A673 (cell line): ENCODE measurements around the gene MMP24. TPM values are rescaled to one million over a fixed set of nuclear protein-coding genes. Genes with fewer than 3 reads are reported as not detected.

Source experiments
- BruUV-seq: library from RNA; stranded (reverse); fragments of 400-500 nt; replicated peaks from 2 replicates; lab custom pipeline; 2021; lab: Mats Ljungman, UMichigan
- CTCF ChIA-PET: fragments of 300-600 bp; sonication (Branson Sonifier 250); formaldehyde crosslinking; loops from one replicate; lab custom pipeline; 2022; ENCODE audit warnings: antibody characterized with exemption; lab: Charles Lee
- POLR2A ChIA-PET: fragments of 300-600 bp; sonication (Branson Sonifier 250); formaldehyde crosslinking; loops from one replicate; lab custom pipeline; 2022; ENCODE audit warnings: antibody characterized with exemption; ENCODE audit not compliant: low non-redundant PET; lab: Charles Lee
- DNase-seq: peaks from one replicate; pipeline ENCODE4 v3.0.0-alpha.2; 2015; ENCODE audit warnings: low spot score
- H3K27ac ChIP-seq: fragments of 200-600 bp; sonication (generic); 2 replicates; pipeline ENCODE4 v1.5.1; 2016; ENCODE audit warnings: mixed run types, low read depth, mild to moderate bottlenecking, mixed read lengths, antibody characterized with exemption, low read length; ENCODE audit not compliant: poor library complexity, severe bottlenecking
- H3K27me3 ChIP-seq: fragments of 200-600 bp; sonication (generic); replicated peaks from 2 replicates; pipeline ENCODE4 v1.6.1; 2017; ENCODE audit warnings: mixed run types, low read depth, mild to moderate bottlenecking, mixed read lengths, antibody characterized with exemption, low read length; ENCODE audit not compliant: insufficient read depth, poor library complexity
- H3K36me3 ChIP-seq: fragments of 200-600 bp; sonication (generic); 2 replicates; pipeline ENCODE4 v1.6.1; 2016; ENCODE audit warnings: mixed run types, mild to moderate bottlenecking, mixed read lengths, antibody characterized with exemption, low read length; ENCODE audit not compliant: insufficient read depth, poor library complexity, severe bottlenecking
- H3K4me1 ChIP-seq: fragments of 200-600 bp; sonication (generic); 2 replicates; pipeline ENCODE4 v1.6.1; 2017; ENCODE audit warnings: mixed run types, mild to moderate bottlenecking, mixed read lengths, antibody characterized with exemption, low read length; ENCODE audit not compliant: insufficient read depth, poor library complexity, severe bottlenecking
- H3K4me3 ChIP-seq: fragments of 200-600 bp; sonication (generic); 2 replicates; pipeline ENCODE4 v1.5.1; 2016; ENCODE audit warnings: low read depth, mixed run types, mild to moderate bottlenecking, mixed read lengths, low read length; ENCODE audit not compliant: poor library complexity, severe bottlenecking
- H3K9me3 ChIP-seq: fragments of 200-600 bp; sonication (generic); 2 replicates; pipeline ENCODE4 v1.6.1; 2016; ENCODE audit warnings: mixed run types, low read depth, mild to moderate bottlenecking, mixed read lengths, antibody characterized with exemption, low read length; ENCODE audit not compliant: poor library complexity, severe bottlenecking
- CTCF ChIP-seq: fragments of 300-800, 200-600 bp; sonication (generic); conservative IDR thresholded peaks from 2 replicates; pipeline ENCODE4 v1.5.1; 2017; ENCODE audit warnings: low read depth, mild to moderate bottlenecking, antibody characterized with exemption, low read length, moderate library complexity, mixed read lengths
- EZH2 ChIP-seq: fragments of 200-600 bp; sonication (generic); IDR thresholded peaks from 2 replicates; pipeline ENCODE4 v1.6.1; 2017; ENCODE audit warnings: borderline replicate concordance, low read depth, mild to moderate bottlenecking, mixed read lengths, antibody characterized with exemption, low read length; ENCODE audit not compliant: poor library complexity, severe bottlenecking
- intact Hi-C: fragments of 100-400 bp; cut with micrococcal nuclease; formaldehyde crosslinking; loops from one replicate; pipeline ENCODE4 v1.10.0; 2022; ENCODE audit not compliant: unreplicated experiment
- total RNA-seq: library from RNA; stranded (reverse); gene quantifications from 2 replicates; pipeline ENCODE4 v1.2.3, GENCODE V29; 2021

Gene MMP24
- total RNA-seq, 1 experiment from 2014 or later = 0.11 TPM

GRCh38 chr20:35304956-35305355 lies 78.5 kb downstream of the MMP24 start:
- Histone ChIP-seq H3K4me1 (no peaks in the 10 kb centered on the region), H3K27ac (no peak overlapping the region), H3K4me3 (no peak overlapping the region), H3K27me3 (no peaks in the 10 kb centered on the region), H3K9me3 (no peaks in the 10 kb centered on the region), H3K36me3 (no peaks in the 10 kb centered on the region)
- ChIA-PET POLR2A (interaction anchor here (0.6 kb wide), 1 partner anchor 36 kb away, joined by 4 read pairs; no protein-coding TSS in a partner anchor), CTCF (interaction anchor here (1.8 kb wide), 1 partner anchor 25 kb away, joined by 5 read pairs; no protein-coding TSS in a partner anchor)
- DNase-seq = no peak
- BruUV-seq = no TSS peak
- no peak for TF ChIP-seq CTCF
- no peak for TF ChIP-seq EZH2
- intact Hi-C loops = loop anchor here (5.0 kb wide), 2 partner anchors 132 to 142 kb away; partner anchors contain the start of gene GDF5

GRCh38 chr20:35305682-35306556 lies 79.4 kb downstream of the MMP24 start:
- no peak overlapping the region for H3K4me3 ChIP-seq
- peak; percentile 40 for DNase-seq
- H3K4me1 ChIP-seq = no peaks in the 10 kb centered on the region
- intact Hi-C loops = loop anchor here (5.0 kb wide), 1 partner anchor 131 kb away; the partner anchor contains the start of gene GDF5
- TF ChIP-seq CTCF = no peak
- CTCF ChIA-PET = interaction anchor here (0.6 to 1.6 kb wide), 3 partner anchors 22 to 161 kb away, joined by 3 to 8 read pairs (median 7); partner anchors contain the start of gene EIF6
- H3K27me3 ChIP-seq = no peaks in the 10 kb centered on the region
- BruUV-seq = no TSS peak
- H3K9me3 ChIP-seq = no peaks in the 10 kb centered on the region
- POLR2A ChIA-PET = no interaction called here
- no peaks in the 10 kb centered on the region for H3K36me3 ChIP-seq
- no peak overlapping the region for H3K27ac ChIP-seq

- DNase-seq = peak; percentile 78
- Histone ChIP-seq H3K27me3 (no peaks in the 10 kb centered on the region), H3K4me1 (peaks cover 4% of the 10 kb centered on the region), H3K9me3 (no peaks in the 10 kb centered on the region), H3K4me3 (no peak overlapping the region), H3K36me3 (no peaks in the 10 kb centered on the region), H3K27ac (no peak overlapping the region)
- ChIA-PET POLR2A (no interaction called here), CTCF (interaction anchor here (0.6 to 1.6 kb wide), 3 partner anchors 23 to 162 kb away, joined by 3 to 8 read pairs (median 7); partner anchors contain the start of gene EIF6)
- intact Hi-C loops = loop anchor here (5.0 kb wide), 1 partner anchor 130 kb away; the partner anchor contains the start of gene GDF5
- no TSS peak for BruUV-seq
- TF ChIP-seq EZH2 = no peak
- peak; percentile 90 for TF ChIP-seq CTCF
Observed at GRCh38 chr20:35306931-35307517, 80.5 kb downstream of the MMP24 start.
